GM21423 (cell line): ENCODE data around the gene PRKCA.
A peak's percentile ranks its signal among the peaks of the same experiment; 100 is the strongest.

Experiments used
- ATAC-seq: cut with Tn5 transposase; IDR thresholded peaks from one replicate; pipeline ENCODE4 v1.9.1; 2021; ENCODE audit warnings: mild to moderate bottlenecking, moderate library complexity; ENCODE audit not compliant: unreplicated experiment

Gene PRKCA

DNA sequence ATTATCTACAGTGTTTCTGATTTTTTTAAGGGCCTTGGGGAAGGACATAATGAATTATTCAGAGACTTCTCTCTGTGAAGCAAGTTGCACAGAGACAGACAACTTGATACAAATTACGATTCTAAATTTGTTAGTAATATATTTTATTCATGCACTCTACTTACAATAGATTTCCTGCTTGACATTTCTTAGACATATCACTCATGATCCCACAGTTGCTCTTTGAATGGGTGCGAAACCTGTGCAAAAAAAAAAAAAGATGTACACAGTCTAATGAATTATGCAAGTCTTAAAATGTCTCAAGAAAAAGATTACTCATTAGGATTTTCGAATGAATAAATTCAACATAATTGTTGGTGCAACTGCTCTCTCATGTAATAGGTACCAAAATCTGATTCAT is 254.8 kb downstream of the PRKCA start:
- ATAC-seq: no peak

DNA sequence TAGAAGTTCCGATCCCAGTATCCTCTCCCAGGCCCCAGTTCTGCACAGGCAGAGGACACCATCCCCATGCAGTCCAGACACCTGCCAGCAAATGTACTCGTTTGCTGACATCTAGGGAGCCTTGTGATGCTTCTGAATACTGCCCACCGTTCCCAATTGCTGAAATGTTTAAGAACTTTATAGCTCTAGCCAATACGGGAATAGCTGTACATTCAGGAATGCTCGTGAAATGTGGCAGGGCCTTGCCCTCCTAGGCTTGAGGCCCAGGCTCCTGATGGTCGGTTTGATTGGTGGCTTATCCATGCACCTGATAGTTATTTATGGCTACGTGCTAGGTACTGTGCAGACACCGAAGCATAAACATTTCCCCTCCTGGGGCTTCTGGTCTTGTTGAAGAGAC is 255.5 kb downstream of the PRKCA start:
- ATAC-seq: no peak

DNA sequence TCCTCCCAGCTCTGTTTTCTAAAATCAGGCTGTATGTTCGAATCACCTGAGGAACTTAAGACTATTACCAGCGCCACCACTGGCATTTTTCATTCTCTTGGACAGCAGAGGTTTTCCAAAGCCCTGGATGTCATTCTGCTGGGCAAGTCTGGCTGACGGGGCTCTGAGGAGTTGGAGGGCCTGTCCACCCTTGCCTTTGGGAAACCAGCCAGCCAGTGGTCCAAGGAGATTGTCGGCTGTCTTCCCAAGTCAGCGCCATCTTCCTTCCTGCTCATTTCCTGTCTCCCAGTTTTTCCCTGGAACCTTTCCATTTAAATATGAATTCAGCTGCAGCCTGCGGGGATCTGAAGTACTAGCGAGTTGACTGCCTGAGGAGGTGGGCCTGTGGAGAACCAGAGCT is 258.3 kb downstream of the PRKCA start:
- no peak for ATAC-seq

- no peak for ATAC-seq
Observed at GRCh38 chr17:66562119-66562518, 259.7 kb downstream of the PRKCA start.

DNA sequence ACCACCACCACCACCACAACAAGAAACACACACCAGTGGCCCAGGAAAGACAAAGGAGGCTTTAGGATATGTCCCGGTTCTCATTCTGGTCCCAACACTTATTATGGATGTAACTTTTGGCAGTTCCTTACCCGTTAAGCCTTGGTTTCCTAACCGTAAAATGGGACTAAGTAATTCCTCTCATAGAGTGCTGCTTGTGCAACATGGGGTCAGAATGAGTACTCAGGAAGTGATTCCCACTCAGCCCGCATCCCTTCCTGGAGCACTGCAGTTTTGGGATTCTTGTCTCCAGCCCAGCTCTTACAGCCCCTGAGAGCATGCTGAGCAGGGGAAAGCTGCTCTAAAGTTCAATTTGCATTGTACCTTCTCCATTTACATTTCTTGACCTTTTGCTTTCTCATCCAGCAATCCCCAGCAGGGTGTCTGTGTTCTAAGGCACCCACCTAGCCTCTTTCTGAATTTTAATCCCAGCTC is 262.6 kb downstream of the PRKCA start:
- no peak for ATAC-seq

DNA sequence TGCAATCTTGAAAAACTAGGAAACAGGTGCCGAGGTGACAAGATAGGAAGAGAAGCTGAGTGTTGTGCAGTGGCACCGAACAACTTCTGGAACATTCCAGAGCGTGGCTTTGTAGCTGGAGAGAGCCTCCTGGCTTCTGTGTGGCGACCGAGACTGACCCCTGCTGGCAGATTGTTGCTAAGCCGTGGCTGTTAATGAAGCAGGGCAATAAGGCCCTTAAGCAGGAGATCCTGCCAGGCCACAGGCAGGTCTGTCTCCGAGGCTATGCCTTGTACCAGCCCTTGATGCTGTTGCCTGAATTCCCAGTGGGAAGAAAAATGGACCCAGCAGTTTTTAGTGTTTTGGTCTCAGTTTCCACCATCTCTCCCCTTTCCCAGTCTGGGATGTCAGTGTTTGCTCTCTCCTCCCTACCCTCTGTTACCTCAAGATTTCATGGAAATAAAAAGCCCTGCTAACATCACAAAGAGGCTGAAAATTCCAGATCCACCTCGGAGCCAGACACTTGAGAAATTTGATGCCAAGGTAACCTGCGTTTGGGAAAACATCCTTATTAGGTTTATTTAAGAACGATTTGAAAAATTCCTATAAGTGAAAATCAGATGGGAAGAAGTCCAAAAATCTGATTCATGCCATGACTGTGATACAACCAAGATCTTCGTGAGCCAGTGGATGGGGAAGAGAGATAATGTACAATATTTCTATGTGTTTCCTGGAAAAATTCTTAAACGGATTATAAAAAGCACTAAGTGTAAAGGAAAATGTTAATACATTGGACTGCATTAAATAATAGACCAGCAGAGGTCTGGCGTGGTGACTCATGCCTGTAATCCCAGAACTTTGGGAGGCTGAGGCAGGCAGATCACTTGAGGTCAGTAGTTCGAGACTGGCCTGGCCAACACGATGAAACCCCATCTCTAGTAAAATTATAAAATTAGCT is 265.1 kb downstream of the PRKCA start:
- ATAC-seq: peak; percentile 89

DNA sequence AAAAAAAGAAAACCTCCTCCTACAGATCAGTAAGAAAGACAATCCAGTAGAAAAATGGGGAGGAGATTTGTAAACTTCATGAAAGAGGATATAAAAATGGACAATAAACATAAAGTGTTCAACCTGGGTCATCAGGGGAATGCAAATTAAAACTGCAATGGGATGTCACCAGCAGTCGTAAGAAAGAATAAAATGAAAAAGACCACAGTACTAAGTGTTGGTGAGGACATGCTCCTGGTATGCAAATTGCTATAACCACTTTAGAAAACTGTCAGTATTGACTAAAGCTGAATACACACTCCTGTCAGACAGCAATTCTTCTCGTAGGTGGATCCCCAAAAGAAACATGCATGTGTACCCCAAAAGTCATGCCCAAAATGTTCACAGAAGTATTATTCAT is 267.2 kb downstream of the PRKCA start:
- ATAC-seq: no peak

GRCh38 chr17:66570447-66571195 is 268.2 kb downstream of the PRKCA start:
- ATAC-seq: no peak

- ATAC-seq: no peak
Observed at GRCh38 chr17:66571745-66572144, 269.3 kb downstream of the PRKCA start.

DNA sequence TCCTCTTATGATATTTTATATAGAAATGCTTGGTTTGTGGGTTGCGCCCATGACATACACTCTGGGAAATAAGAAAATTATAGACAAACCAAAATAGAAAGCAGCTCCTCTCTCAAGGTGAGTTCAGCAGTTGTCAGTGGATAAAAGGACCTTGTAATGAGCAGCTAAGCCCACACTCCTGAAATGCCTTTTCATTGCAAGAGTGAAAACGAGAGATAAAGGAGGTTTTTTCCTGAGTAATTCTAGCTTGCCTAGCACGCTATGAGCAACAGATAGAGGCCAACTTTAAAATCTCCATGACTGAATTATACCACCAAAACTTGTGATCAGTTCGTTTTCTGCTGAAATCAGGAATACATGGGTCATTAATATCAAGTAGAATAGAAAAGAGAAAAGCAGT is 270.7 kb downstream of the PRKCA start:
- no peak for ATAC-seq

GRCh38 chr17:66574123-66574522 is 271.7 kb downstream of the PRKCA start:
- no peak for ATAC-seq

DNA sequence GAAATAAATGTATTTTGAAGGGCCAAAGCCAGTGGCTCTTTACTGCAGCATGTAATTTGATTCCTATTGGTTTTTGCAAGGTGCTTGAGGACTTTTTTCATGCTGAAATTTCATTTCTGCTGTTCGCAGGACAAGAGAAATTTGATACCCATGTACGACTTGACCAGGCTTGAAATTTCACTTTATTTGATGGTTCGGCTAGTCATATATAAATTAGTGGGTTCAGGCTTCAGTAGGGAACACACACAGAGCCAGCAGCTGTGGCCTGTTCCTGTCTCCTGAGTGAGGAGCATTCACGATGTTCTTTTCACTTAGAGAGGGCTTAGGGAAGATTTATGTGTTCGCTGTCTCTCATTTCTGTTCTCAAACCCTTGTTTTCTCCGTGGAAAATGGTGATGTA is 274.1 kb downstream of the PRKCA start:
- no peak for ATAC-seq

DNA sequence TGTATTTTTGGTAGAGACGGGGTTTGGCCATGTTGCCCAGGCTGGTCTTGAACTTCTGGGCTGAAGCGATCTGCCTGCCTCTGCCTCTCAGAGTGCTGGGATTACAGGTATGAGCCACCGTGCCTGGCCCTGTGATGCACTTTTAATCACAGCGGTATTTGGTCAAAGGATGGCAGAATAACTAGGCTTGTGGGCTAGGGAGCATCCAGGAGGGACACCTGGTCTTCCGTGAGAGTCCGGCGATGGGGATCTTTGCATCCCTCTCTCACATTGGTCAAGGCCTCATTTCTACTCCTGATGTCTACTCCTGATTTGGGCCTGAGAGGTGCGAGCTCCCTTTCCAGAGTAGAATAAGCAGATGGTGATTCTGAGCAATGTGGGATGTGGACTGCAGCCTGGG is 274.6 kb downstream of the PRKCA start:
- no peak for ATAC-seq

DNA sequence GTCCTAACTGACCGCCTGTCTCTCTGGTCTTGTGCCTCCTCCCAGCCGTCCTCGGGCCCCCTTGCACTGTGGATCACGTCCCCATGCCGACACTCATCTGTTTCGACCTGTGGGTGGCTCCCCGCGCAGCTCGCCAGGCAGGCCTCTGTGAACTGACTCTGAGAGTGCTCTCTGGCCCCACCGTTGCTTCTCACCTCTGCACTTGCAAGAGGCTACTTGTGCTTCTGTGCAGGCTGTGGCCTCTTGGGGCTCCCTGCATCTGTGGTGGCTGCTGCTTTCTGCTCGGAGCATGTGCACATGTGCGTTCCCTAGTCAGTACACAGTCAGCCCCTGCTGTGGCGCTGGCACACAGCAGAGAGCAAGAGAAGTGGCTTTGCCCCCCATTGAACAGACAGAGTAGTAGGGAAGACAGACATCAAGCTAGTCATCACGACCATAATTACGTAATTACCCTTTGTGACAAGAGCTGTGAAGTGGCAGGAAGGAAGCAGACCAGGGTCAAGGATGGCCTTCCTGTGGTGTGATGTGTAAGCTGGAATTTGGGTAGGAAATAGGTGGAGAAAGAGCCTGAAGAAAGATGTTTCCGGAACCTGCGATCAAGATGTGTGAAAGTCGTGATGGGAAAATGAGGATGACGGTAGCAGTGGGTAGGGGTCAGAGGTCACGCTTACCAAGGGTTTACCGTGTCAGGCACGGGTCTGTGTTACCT is 276.5 kb downstream of the PRKCA start:
- ATAC-seq: no peak

DNA sequence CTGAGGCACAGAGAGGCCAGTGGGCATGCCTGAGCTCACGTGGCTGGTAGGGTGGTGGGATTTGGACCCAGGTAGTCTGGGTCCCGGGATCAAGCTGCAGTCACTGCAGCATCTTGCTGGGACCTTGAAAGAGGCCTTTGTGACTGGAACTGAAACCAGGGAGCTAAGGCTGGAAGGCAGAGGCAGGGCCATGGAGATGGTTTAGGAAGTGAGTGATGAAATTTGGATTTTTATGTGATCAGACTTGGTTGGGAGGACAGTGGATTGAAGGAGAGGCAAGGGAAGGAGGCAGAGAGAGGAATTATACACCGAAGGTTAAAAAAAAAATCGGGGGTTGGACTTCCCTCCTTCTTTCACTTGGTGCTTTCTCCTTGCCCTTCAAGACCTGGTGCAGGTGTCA is 277.1 kb downstream of the PRKCA start:
- no peak for ATAC-seq

DNA sequence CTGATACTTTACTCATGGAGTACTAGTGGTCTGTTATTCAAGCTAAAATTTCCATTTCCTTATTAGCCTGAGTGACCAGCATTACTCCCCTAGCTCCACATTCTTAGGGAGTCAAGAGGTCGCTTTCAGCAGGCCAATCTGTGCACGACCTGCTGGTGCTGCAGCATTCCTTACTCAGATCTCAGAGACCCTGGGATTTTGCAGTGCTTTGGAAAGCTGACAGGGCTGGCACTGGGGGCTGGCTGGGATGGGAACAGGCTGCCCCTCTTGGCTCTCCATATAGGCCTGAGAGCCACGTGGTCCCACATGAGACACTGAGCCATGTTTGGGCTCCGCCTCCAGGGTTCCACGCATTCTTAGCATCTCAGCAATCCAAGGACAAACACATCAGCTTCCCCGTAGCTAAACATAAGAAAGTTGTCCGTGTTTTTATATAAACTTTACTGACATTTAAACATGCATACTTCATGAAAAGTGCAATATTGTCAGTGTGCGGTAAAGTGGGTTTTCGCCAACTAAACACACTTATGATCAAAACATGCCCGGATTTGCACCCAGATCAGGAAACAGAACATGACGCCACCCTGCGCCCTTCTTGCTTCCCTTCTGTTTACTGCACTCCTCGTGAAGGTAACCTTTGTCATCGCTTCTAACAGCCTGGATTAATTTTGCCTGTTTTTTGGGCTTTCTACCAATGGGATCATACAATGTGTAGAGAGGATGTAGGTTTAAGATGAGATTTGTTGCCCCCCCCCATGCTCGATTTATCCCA is 278.0 kb downstream of the PRKCA start:
- no peak for ATAC-seq

- no peak for ATAC-seq
Observed at GRCh38 chr17:66580956-66581391, 278.6 kb downstream of the PRKCA start.

GRCh38 chr17:66582373-66583111 is 280.1 kb downstream of the PRKCA start:
- no peak for ATAC-seq

GRCh38 chr17:66583112-66583748 is 280.8 kb downstream of the PRKCA start:
- ATAC-seq: no peak
